HepG2 (cell line): ENCODE data around the gene PSMD4. TPM values are rescaled to one million over a fixed set of nuclear protein-coding genes. Genes with fewer than 3 reads are reported as not detected.

Source experiments
- BCL3 ChIP-seq: sonication (generic); formaldehyde crosslinking; IDR thresholded peaks from 2 replicates; pipeline ENCODE4 v1.5.1; 2020; ENCODE audit warnings: mild to moderate bottlenecking, missing genetic modification reagents, moderate library complexity
- CBFB ChIP-seq: sonication (generic); formaldehyde crosslinking; IDR thresholded peaks from 2 replicates; pipeline ENCODE4 v1.4.0; 2020; ENCODE audit warnings: missing genetic modification reagents
- KLF12 ChIP-seq: sonication (generic); formaldehyde crosslinking; IDR thresholded peaks from 2 replicates; pipeline ENCODE4 v1.4.0; 2020; ENCODE audit warnings: missing genetic modification reagents, borderline replicate concordance
- MTA3 ChIP-seq: sonication (generic); formaldehyde crosslinking; IDR thresholded peaks from 2 replicates; pipeline ENCODE4 v1.4.0; 2020; ENCODE audit warnings: missing genetic modification reagents
- NFYB ChIP-seq: sonication (generic); formaldehyde crosslinking; IDR thresholded peaks from 2 replicates; pipeline ENCODE4 v1.4.0; 2020; ENCODE audit warnings: missing genetic modification reagents
- POLR2A ChIP-seq, 2 experiments: IDR thresholded peaks; 2 replicates each; pipeline ENCODE4 v1.6.1; 2011; ENCODE audit warnings: low read depth in 2 of 2, low read length in 2 of 2, mild to moderate bottlenecking in 1 of 2, moderate library complexity in 1 of 2; ENCODE audit not compliant: insufficient read depth in 1 of 2
- RNF2 ChIP-seq: fragments of 450-650 bp; conservative IDR thresholded peaks from 2 replicates; pipeline ENCODE4 v1.6.1; 2016; ENCODE audit warnings: low read depth
- SALL2 ChIP-seq: sonication (generic); formaldehyde crosslinking; IDR thresholded peaks from 2 replicates; pipeline ENCODE4 v1.8.1; 2023; ENCODE audit warnings: mild to moderate bottlenecking, missing genetic modification reagents, inconsistent platforms
- SAP130 ChIP-seq: IDR thresholded peaks from 2 replicates; pipeline ENCODE4 v1.6.1; 2016; ENCODE audit warnings: low read depth
- SIX4 ChIP-seq: sonication (generic); formaldehyde crosslinking; IDR thresholded peaks from 2 replicates; pipeline ENCODE4 v1.4.0; 2020; ENCODE audit warnings: missing genetic modification reagents
- TMF1 ChIP-seq: sonication (generic); formaldehyde crosslinking; IDR thresholded peaks from 2 replicates; pipeline ENCODE4 v1.8.1; 2022; ENCODE audit warnings: low read depth, missing genetic modification reagents
- ZBTB10 ChIP-seq: sonication (generic); formaldehyde crosslinking; IDR thresholded peaks from 2 replicates; pipeline ENCODE4 v1.4.0; 2020; ENCODE audit warnings: missing genetic modification reagents, borderline replicate concordance
- ZFP1 ChIP-seq: IDR thresholded peaks from 2 replicates; pipeline ENCODE4 v1.6.1; 2016
- ZNF335 ChIP-seq: sonication (generic); formaldehyde crosslinking; IDR thresholded peaks from 2 replicates; pipeline ENCODE4 v1.4.0; 2020; ENCODE audit warnings: missing genetic modification reagents
- ZNF678 ChIP-seq: sonication (generic); formaldehyde crosslinking; IDR thresholded peaks from 2 replicates; pipeline ENCODE4 v1.4.0; 2020; ENCODE audit warnings: mild to moderate bottlenecking, missing genetic modification reagents
- ZNF724P ChIP-seq: sonication (generic); formaldehyde crosslinking; IDR thresholded peaks from 2 replicates; pipeline ENCODE4 v1.8.0; 2022; ENCODE audit warnings: missing genetic modification reagents, borderline replicate concordance
- ZNF770 ChIP-seq: sonication (generic); formaldehyde crosslinking; IDR thresholded peaks from 2 replicates; pipeline ENCODE4 v1.5.0; 2020; ENCODE audit warnings: mild to moderate bottlenecking, missing genetic modification reagents
- ZNF776 ChIP-seq: sonication (generic); formaldehyde crosslinking; IDR thresholded peaks from 2 replicates; pipeline ENCODE4 v1.4.0; 2020; ENCODE audit warnings: mild to moderate bottlenecking, missing genetic modification reagents
- ZNF839 ChIP-seq: sonication (generic); formaldehyde crosslinking; IDR thresholded peaks from 2 replicates; pipeline ENCODE4 v1.4.0; 2020; ENCODE audit warnings: missing genetic modification reagents, mild to moderate bottlenecking, borderline replicate concordance
- ZSCAN20 ChIP-seq: sonication (generic); formaldehyde crosslinking; IDR thresholded peaks from 2 replicates; pipeline ENCODE4 v1.4.0; 2020; ENCODE audit warnings: missing genetic modification reagents, mild to moderate bottlenecking, borderline replicate concordance
- ZSCAN25 ChIP-seq: sonication (generic); formaldehyde crosslinking; IDR thresholded peaks from 2 replicates; pipeline ENCODE4 v1.8.0; 2022; ENCODE audit warnings: mild to moderate bottlenecking, missing genetic modification reagents
- polyA plus RNA-seq, 8 experiments: library from polyadenylated mRNA; depleted of rRNA in 3 of 8; stranded (reverse) in 7 of 8; unstranded in 1 of 8; fragments of >200 nt; fragmentation: Illumina TruSeq in 4 of 8; extraction: Trizol in 4 of 8; gene quantifications; 2 replicates each; pipeline versions ENCODE4 v1.2.1 to v1.2.3, GENCODE V29; 2011 to 2016; ENCODE audit warnings: low read depth in 4 of 8, missing spikeins in 1 of 8, mixed read lengths in 1 of 8; ENCODE audit not compliant: insufficient read depth in 1 of 8
- total RNA-seq, 5 experiments: library from RNA; depleted of rRNA; stranded (reverse); fragments of >200 nt; fragmentation: Illumina TruSeq; extraction: Trizol; gene quantifications; 2 replicates each; pipeline ENCODE4 v1.2.3, GENCODE V29; 2016; ENCODE audit warnings: low read depth in 1 of 5
- TF ChIP-seq, protein P1 (sequence below): sonication (generic); formaldehyde crosslinking; conservative IDR thresholded peaks from 2 replicates; pipeline ENCODE4 v1.8.0; 2022; ENCODE audit warnings: mild to moderate bottlenecking, moderate library complexity, missing genetic modification reagents

PSMD4 gene
- total and polyA plus RNA-seq, 2 of the 13 experiments (the other 11 are each of a cell fraction or from before 2014, with no cell fraction given), result 194 to 243 TPM

DNA sequence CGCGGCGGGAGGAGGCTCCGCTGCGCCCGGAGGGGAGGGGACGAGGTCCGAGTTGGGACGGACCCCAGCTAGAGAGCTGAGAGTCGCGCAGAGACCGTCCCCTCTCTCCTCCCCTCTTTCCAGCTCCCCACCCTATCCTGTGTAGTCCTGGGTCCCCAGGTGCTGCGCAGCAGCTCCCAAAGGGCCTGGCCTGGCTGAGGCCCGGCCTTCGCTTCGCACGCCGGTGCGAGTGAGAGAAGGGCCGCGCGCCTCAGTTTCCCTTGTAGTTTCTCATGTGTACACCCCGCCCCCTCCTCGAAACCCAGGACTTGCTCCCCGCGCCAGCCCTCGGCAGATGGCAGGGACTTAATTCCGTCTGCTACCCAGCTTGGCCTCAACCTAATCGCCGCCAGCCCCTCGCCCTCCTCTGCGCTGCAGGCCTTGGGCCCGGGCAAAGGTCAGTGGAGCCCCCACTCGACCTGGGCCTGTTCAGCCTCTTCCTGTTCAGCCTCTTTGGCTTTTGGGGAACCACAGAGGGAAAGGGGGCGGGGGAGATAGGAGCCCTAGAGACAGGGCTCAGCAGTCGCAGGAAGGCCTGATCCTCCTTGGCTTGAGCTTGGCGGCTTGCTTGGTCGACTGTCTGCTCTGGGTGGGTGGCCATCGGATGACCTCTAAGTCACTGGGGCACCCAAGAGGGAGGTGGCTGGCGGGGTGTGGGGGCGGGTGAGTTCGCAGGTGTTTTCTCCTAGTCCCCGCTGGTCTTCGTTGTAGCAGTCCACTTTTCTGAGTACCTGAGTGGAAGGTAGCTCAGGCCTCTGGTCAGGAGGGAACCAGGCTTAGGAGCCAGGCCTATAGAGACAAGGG lies 28.6 kb downstream of the PSMD4 start (continued):
- peak; percentile 61; the same call in 1 of the 2 replicates for TF ChIP-seq ZBTB10 (CRISPR knock-in tag)
- peak; percentile 60; the same call in 1 of the 2 replicates for TF ChIP-seq ZSCAN25 (CRISPR knock-in tag)
- no peak for TF ChIP-seq RNF2
- peak; percentile 20; the same call in 1 of the 2 replicates for TF ChIP-seq ZNF776 (CRISPR knock-in tag)
- TF ChIP-seq ZNF839, result no peak
- TF ChIP-seq ZNF770 (CRISPR knock-in tag), result 0 out of 2 replicates have a peak, but pooled peaks have one; percentile 2
- no peak for TF ChIP-seq SALL2 (CRISPR knock-in tag)
- TF ChIP-seq SAP130, result 0 out of 2 replicates have a peak, but pooled peaks have one; percentile 20
- TF ChIP-seq ZNF724P (CRISPR knock-in tag), result no peak
- TF ChIP-seq, protein P1, sequence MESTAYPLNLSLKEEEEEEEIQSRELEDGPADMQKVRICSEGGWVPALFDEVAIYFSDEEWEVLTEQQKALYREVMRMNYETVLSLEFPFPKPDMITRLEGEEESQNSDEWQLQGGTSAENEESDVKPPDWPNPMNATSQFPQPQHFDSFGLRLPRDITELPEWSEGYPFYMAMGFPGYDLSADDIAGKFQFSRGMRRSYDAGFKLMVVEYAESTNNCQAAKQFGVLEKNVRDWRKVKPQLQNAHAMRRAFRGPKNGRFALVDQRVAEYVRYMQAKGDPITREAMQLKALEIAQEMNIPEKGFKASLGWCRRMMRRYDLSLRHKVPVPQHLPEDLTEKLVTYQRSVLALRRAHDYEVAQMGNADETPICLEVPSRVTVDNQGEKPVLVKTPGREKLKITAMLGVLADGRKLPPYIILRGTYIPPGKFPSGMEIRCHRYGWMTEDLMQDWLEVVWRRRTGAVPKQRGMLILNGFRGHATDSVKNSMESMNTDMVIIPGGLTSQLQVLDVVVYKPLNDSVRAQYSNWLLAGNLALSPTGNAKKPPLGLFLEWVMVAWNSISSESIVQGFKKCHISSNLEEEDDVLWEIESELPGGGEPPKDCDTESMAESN, result 0 out of 2 replicates have a peak, but pooled peaks have one; percentile 26
- TF ChIP-seq SIX4 (CRISPR knock-in tag), result no peak
- TF ChIP-seq TMF1 (CRISPR knock-in tag), result no peak
- TF ChIP-seq ZSCAN20 (CRISPR knock-in tag), result no peak
- 0 out of 2 replicates have a peak, but pooled peaks have one; percentile 28 for TF ChIP-seq KLF12 (CRISPR knock-in tag)
- 0 out of 2 replicates have a peak, but pooled peaks have one; percentile 19 for TF ChIP-seq CBFB (CRISPR knock-in tag)
- TF ChIP-seq MTA3 (CRISPR knock-in tag), result no peak
- TF ChIP-seq ZNF678 (CRISPR knock-in tag), result 0 out of 2 replicates have a peak, but pooled peaks have one; percentile 34
- 0 out of 2 replicates have a peak, but pooled peaks have one; percentile 4 for TF ChIP-seq ZNF335
- no peak for TF ChIP-seq ZFP1
- TF ChIP-seq POLR2A (IDR thresholded peaks at IDR 0.05; ENCODE audit: insufficient read depth in 1 of 2, low read depth in 2 of 2, low read length in 2 of 2), result peak; percentile 15; a peak in 3 of 4 replicates
- 0 out of 2 replicates have a peak, but pooled peaks have one; percentile 27 for TF ChIP-seq NFYB (CRISPR knock-in tag)
- TF ChIP-seq BCL3, result no peak
